Measurements from ENCODE around the gene C2CD2.
"Not testable (repeated sequence)": the region's sequence is repeated elsewhere in the genome, so short reads cannot be mapped to it uniquely, and the experiment has no call there.

Gene C2CD2

DNA sequence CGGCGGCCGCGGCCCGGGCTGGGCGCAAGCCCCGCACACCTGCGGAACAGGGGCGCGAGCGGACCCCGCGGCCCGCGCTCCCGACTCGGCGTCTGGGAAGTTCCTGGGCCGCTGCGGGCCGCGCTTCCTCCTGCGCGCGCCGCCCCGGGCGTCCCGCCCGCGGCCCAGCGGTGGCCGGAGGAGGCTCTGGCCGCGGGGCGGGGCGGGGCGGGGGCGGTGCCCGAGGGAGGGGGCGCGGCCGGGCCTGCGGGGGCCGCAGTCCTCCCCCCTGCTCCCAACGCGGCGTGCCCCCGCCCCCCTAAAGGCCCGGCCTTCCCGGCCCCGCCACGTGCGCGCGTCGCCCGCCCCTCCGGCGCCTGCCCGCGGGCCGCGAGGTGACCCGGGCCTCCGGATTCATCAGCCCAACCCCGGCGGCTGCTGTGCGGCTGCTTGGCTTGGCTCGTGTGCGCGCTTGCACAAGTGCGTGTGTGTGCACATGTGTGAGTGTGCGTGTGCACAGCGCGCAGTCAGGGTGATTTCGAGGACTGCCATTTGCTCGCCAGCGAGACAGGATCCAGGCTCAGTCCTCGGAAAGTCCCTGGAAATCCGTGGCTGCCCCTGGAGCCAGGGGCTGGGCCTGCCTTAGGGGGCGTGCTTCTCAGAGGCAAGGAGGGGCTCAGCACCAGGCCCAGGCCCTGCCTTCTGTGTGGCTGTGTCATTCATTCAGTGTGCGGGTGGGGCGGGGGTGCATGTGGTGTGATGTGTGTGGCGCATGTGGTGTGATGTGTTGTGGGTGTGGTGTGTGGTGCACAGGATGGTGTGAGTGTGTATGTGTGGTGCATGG is at the start of gene C2CD2:
Gene C2CD2 (minus strand): TSS at position 188 of the 823 bp plus-strand sequence. CDS start 370 bp downstream, outside the sequence.
- DNase-seq (ENCODE audit: low read depth, low spot score), result no peak

GRCh38 chr21:42003051-42003461 is 49.2 kb upstream of the C2CD2 start:
- no peak for DNase-seq (ENCODE audit: low read depth, low spot score)

- DNase-seq (ENCODE audit: low read depth, low spot score), result peak; percentile 4
Measured at GRCh38 chr21:42002421-42002958, 48.7 kb upstream of the C2CD2 start.

GRCh38 chr21:42001781-42002180 is 48.0 kb upstream of the C2CD2 start:
- DNase-seq (ENCODE audit: low read depth, low spot score), result no peak

GRCh38 chr21:42000908-42001307 is 47.1 kb upstream of the C2CD2 start:
- no peak for DNase-seq (ENCODE audit: low read depth, low spot score)

- DNase-seq (ENCODE audit: low read depth, low spot score), result no peak
Measured at GRCh38 chr21:41997657-41998056, 43.8 kb upstream of the C2CD2 start.

DNA sequence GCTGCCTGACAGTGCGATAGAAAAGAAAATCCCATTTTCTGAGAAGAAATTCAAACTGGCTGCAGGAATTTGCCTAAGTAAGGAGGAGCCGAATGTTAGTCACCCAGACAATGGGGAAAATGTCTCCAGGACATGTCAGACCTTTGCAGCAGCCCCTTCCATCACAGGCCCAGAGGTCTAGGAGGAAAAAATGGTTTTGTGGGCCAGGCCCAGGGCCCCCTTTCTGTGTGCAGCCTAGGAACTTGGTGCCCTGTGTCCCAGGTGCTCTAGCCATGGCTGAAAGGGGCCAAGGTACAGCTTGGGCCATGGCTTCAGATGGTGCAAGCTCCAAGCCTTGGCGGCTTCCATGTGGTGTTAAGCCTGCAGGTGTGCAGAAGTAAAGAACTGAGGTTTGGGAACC is 41.8 kb upstream of the C2CD2 start:
- DNase-seq (ENCODE audit: low read depth, low spot score), result no peak

- DNase-seq (ENCODE audit: low read depth, low spot score), result not testable (repeated sequence)
Measured at GRCh38 chr21:41994613-41995012, 40.8 kb upstream of the C2CD2 start.

- DNase-seq (ENCODE audit: low read depth, low spot score), result no peak
Measured at GRCh38 chr21:41993744-41994143, 39.9 kb upstream of the C2CD2 start.

GRCh38 chr21:41992576-41992975 is 38.8 kb upstream of the C2CD2 start:
- DNase-seq (ENCODE audit: low read depth, low spot score), result no peak

DNA sequence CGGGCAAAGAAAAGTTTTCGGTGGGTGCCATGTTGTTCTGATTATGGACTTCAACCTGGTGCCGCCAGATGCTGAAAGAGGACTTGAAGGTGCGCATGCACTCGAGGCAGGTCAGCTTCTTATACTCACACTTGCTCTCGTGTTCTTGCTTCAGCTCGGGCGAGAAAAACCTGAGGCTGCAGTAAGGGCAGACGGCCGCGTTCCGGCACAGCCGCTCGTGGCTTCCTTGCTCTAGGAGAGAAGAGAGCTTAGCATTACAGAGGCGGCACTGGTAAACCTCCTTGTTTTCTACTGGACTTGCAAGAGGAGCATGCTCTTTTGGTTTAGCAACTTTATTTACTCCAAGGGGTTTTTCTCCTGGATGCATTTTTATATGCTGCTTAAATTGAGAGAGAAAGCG is 37.8 kb upstream of the C2CD2 start:
- DNase-seq (ENCODE audit: low read depth, low spot score), result no peak

DNA sequence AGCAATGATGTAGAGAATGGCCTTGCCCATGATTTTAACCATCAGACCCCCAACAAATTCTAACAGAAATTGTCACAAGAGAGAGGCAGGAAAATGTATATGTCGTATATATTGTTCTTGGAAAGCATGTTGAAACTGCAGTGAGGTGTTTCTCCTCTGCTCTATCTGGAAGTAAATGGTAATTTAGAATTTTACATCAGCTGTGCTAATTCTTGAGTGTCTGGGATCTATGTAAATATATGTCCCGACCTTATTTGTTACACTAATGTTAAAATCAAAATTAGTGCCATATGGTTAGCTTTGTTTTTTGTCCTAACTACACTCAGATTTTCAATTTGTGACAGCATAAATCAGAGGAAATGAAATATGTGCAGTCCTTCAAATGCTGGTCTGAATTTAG is 35.9 kb upstream of the C2CD2 start:
- DNase-seq (ENCODE audit: low read depth, low spot score), result no peak

DNA sequence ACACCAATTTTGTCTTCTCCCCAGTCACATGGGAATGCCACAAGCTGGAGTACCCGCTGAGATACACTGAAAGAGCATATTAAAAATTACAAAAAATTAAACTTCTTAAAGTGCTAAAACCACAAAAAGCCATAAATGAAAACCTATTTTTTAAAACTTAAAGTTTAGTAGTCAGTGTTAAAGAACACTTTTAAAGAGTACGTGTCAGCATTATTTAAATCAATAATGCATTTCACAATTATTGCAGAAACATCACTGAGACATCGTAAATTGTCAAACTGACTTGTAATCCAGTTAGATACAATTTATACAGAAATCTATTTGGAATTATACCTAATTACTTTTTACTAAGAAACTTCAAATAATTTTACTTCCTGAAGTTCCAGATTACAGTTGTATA is 33.5 kb upstream of the C2CD2 start:
- no peak for DNase-seq (ENCODE audit: low read depth, low spot score)

DNA sequence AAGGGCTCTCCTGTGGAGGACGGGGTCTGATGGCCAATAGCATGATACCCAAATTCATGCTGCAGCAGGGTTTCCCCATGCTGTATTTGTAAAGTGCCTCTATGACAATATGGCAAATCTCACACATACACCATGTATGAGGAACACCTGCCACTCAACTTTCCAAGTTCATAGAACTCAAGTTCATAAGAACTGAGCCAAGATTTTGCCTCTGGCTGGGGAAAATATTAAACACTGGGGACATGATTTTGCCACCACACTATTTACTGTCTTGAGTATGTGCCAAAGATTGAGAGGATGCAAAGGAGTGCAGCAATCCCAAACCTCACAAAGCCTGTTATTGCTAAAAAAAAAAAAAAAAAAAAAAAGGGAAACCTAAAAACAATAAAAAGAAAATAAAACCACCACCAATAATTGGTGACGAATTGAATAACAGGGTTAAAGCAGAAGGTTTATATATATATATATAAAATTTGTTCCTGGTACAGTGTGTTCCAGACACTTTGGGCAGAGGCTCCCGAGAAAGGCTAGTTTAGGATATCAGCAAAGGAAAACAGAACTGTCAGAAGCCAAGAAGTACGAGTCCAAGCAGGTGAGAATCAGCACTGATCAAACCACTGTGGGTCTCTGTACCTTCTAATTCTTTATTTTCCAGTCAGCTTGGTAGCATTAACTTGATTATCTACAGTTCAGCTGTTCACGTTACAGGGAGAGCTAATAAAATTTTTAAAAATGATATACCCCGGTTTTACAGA is 32.0 kb upstream of the C2CD2 start:
- DNase-seq (ENCODE audit: low read depth, low spot score), result no peak

- DNase-seq (ENCODE audit: low read depth, low spot score), result no peak
Measured at GRCh38 chr21:41983229-41983628, 29.4 kb upstream of the C2CD2 start.

DNA sequence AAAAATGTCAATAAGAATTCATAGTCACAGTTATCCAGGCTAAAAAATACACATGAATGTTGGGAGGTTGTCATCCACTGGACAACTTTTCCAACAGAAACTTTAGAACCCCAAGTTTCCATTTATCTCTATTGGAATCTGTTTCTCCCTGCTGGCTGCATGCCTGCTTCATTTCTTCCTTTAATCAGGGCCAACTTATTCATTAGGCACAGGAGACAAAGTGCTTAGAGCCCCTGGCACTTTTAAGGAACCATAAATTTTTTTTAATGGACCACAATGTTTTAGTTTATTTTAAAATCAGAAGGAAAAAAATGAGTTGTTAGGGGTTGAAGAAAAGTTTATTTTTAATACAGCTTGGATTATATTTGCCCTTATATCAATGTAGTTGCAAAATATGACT is 26.7 kb upstream of the C2CD2 start:
- DNase-seq (ENCODE audit: low read depth, low spot score), result no peak

DNA sequence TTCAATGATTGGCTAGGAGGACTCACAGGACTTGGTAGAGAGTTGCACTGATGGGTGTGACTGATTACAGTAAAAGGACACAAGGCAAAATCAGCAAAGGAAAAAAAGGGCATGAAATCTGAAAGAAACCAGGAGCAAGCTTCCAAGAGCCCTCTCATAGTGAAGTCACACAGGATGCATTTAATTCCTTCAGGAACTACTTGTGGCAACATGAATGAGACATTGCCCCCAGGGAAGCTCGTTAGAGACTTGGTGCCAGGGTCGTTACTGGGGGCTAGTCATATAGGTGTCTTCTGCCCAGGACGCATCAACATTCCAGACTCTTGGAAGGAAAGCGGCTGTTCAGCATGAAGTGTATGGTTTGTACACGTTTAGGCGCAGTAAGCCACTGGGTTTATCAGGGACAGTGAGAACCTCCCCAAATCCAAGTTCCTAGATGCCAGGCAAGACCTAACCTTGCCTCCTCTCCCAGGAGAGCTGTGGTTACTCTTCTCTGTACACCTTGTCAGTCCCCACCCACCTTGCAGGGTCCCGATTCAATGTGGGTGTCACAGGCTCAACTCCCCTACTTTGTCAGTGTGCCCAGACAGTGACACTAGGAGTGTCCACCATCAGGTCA is 26.0 kb upstream of the C2CD2 start:
- DNase-seq (ENCODE audit: low read depth, low spot score), result no peak

- no peak for DNase-seq (ENCODE audit: low read depth, low spot score)
Measured at GRCh38 chr21:41979335-41979734, 25.5 kb upstream of the C2CD2 start.

GRCh38 chr21:41977034-41977950 is 23.5 kb upstream of the C2CD2 start:
- DNase-seq (ENCODE audit: low read depth, low spot score), result no peak

GRCh38 chr21:41976611-41977010 is 22.8 kb upstream of the C2CD2 start:
- DNase-seq (ENCODE audit: low read depth, low spot score), result no peak

Data from activated naive CD8-positive, alpha-beta T cell treated with anti-CD3 and anti-CD28 coated beads, Interleukin-2, amount 50 U/mL, for 16 hours (primary cell).